ENCODE measurements around the gene DNAH14. TPM values are rescaled to one million over a fixed set of nuclear protein-coding genes. Genes with fewer than 3 reads are reported as not detected.
"Not testable (repeated sequence)": the region's sequence is repeated elsewhere in the genome, so short reads cannot be mapped to it uniquely, and the experiment has no call there.

Gene DNAH14
- polyA plus RNA-seq, 10 donors, result 4.1 to 8.8 (median 5.6) TPM

DNA sequence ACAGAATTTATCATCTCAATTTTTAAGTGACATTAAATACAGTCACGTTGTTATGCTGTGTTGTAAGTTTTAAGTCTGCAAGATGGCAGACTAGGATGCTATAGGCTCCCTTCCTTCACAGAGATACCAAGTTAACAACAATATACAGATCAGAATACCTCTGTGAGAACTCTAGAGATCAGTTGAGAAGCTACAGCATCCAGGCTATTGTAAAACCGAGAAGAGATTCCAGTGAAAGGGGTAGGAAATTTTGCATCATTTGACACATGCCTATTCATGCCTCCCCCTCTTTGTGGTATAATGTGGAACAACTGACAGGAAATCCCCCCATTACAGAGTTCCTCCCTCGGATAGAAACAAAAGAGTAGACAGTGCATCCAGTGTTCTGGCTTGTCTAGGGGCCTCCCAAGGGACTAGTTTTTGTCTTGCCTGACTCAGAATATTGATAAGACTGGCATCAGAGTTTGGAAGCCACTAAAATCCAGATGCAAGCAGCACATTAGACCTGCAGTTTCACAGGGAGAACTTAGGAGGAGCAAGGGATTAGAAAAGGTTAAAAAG, 417.7 kb downstream of the DNAH14 start:
- no peak for DNase-seq

DNA sequence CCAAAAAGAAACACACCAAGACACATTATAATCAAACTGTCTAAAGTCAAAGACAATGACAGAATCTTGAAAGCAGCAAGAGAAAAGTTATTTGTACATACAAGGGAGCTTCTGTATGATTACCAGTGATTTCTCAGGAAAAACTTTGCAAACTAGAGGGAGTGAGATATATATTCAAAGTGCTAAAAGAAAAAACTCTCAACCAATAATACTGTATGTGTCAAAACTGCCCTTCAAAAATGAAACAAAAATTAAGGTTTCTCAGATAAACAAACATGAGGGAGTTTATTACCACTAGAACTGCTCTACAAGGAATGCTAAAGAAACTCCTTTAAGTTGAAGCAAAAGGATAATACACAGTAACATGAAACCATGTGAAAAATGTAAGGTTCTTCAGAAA, 418.9 kb downstream of the DNAH14 start:
- no peak for DNase-seq

DNA sequence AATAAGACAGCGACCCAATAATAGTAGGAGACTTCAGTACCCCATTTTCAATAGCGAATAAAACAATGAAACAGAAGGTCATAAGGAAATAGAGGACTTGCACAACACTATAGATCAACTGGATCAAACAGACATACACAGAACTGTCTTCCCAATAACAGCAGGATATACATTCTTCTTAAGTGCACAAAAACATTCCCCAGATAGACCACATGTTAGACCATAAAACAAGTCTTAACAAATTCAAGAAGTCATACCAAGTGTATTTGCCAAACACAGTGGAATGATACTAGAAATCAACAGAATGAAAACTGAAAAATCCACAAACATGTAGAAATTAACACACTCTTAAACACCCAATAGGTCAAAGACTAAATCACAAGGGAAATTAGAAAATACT, 420.4 kb downstream of the DNAH14 start:
- DNase-seq, result no peak

DNA sequence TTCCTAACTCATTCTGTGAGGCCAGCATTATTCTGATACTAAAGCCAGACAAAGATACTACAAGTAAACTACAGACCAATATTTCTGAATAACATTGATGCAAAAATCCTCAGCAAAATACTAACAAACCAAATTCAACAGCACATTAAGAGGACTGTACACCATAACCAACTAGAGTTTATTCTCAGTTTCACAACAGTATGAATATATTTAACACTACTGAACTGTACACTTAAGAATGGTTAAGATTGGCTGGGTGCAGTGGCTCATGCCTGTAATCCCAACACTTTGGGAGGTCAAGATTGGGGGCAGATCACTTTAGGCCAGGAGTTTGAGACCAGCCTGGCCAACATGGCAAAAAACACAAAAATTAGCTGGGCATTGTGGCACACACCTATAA, 421.4 kb downstream of the DNAH14 start:
- DNase-seq, result no peak

DNA sequence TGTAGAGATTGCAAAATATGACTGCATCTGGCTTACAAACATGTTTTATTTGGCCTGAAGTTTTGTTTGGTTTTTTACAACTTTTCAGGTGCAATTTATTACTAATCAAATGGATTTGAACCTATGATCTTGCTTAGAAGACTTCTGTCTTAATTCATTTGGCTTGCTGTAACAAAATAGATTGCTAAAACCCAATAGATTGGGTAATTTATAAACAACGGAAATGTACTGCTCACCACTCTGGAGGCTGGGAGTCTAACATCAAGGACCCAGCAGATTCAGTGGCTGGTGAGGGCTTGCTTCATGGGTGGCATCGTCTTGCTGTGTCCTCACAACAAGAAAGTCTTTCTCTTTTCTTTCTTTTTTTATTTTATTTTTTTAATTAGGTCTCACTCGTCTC, 425.4 kb downstream of the DNAH14 start:
- DNase-seq, result no peak

DNA sequence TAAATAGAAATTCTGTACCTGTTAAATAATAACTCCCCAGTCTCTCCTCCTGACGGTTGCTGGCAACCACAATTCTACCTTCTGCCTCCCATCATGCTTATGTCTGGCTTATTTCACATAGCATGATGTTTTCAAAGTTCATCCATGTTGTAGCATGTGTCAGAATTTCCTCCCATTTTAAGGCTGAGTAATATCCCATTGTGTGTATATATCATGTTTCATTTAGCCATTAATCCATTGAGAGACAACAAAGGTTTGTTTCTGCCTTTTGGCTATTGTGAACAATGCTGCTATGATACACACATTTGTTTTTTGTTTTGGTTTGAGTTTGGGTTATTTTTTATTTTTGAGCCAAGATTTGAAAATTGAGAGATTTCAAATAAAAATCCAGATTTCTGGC, 426.4 kb downstream of the DNAH14 start:
- no peak for DNase-seq

DNA sequence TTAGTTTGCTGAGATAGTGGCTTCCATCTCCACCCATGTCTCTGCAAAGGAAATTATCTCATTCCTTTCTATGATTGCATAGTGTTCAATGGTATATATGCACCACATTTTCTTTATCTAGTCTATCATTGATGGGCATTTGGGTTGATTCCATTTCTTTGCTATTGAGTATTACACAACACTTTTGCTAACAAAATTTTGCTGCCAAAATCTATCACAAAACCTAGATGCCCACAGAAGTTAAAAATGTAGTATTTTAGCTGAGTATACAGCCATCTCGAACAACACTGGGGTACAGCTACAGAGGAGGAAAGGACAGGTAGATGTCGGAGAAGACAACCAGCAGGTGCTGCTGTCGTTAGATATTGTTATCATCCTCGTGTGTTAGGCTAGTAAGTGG, 430.6 kb downstream of the DNAH14 start:
- DNase-seq, result no peak

DNA sequence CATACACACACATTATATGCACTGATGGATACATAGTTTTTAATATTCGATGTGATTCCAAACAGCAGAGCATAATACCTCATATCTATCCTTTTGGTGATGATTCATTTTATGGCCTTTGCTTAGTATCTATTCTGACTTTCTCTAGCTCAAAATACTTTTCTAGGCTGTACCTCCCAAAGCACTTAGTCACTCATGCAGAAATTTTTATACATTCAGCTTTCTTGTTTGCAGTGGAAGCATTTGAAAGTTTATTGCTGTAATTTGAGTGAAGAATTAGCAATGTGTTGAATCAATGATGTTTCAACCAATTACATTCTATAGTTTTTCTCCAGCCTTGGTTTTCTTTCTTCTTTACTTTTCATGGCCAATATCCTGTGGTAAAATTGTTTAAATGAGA, 431.7 kb downstream of the DNAH14 start:
- no peak for DNase-seq

DNA sequence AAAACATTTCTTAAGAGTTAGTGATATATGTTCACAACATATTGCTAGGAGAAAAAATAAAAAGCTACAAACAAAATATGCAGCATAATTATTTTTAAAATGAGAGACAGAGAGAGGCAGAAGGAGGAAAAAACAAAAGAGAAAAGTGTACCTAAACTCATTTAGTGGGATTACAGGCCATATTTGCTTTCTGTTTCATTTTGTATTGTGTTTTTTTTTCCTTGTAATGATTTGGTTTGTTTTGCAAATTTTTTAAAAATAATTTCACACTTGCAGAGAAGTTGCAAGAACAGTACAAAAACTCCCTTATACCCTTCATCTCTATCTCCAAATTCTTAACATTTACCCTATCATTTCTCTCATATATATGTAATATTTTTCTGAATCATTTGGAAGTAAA, 433.3 kb downstream of the DNAH14 start:
- no peak for DNase-seq

DNA sequence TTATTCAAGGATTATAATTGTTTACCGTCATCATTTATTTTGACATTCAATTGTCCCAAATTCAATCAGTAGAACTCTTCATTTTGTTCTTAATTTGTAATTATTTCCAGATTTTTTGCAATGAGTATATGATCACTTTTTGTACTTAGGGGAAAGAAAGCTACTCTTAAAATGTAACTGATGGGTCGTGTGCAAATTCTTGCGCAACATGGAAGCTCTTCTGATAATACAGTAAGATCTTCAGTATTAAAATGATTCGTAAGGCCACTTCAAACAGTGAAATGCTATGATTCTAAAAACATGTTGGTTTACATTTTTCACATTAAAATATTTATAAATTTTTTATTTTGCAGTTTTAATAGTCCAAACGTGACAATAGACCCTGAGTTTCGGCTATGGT, 435.0 kb downstream of the DNAH14 start:
- DNase-seq, result no peak

DNA sequence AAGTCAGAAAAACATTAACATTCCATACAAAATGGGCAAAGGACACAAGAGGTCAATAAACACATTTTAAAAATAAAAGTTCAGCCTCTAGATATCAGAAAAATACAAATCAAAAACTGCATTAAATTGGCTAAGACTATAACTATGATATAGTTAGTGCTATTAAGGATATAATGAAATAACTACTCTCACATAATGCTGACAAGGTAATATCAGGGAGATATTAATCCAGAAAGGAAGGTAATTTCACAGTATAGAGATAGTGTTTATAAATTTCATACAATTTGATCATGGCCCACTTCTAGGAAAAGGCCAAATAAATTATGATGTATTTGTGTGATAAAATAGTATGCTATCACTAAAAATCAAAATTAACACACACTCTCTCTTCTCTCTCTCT, 436.5 kb downstream of the DNAH14 start:
- no peak for DNase-seq

DNA sequence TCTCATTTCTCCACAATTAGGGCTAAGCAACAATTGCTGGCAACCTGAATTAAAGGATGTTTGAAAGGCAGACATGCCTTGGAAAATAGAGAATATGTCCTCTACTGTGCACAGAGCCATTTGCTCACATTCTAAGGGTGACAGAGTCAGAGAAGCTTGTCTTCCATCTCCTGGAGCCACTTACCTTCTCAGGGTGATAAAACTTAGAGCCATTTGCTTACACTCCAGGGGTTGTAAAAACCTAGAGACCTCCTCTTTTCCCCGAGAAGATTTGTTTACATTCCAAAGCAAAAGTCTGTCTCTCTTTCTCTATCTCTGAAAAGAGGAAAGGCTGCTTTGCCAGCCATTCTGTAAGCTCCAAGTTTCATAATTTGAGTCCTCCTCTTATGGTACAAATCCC, 437.1 kb downstream of the DNAH14 start:
- no peak for DNase-seq

DNA sequence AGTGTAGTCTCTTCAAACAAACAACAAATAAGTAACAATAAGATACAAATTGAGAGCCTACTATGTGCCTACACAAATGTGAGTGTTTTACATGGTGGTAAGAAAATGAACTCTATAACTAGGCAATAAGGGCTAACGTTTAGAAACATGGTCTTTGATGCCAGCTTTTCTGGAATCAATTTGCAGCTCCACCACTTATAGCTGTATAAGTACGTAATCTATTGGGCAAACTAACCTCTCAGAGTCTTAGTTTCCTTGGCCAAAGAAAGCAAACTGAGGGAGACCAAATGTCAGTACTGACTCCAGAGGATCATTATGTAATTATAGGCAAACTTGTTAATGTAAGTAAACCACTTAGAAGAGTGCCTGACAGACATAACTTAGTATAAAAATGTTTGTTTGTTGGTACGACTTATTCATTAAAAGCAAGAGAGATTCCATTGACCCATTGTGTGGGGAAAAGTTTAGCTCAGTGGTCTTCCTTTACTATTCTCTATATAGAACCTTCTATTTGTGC, 438.6 kb downstream of the DNAH14 start:
- DNase-seq, result no peak

DNA sequence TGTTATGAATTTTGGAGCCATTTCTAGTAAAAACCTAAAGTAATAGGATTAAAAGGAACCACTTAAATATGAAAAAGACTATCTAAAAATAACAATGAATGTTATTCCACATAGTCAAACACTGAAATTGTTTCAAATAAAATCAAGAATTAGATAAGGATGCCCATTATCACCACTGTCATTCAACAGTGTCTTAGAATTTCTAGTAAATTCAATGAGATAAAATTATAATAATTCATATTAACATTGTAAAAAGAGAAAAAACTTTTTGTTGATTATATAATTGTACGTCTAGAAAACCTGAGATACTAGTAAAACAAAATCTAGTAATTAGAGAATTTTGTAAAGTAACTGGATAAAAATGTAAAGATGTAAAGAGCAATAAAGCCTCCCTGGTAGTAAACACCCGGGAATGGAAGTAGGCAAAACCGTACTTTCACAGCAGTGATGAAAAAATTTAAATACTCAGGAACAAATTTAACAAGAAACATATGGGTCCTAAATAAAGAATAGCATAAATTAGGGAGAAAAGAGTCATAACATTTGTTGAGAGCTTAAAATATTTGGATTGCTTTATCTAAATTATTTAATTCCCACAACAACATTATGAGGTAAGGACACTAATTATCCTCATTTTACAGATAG, 442.0 kb downstream of the DNAH14 start:
- no peak for DNase-seq

DNA sequence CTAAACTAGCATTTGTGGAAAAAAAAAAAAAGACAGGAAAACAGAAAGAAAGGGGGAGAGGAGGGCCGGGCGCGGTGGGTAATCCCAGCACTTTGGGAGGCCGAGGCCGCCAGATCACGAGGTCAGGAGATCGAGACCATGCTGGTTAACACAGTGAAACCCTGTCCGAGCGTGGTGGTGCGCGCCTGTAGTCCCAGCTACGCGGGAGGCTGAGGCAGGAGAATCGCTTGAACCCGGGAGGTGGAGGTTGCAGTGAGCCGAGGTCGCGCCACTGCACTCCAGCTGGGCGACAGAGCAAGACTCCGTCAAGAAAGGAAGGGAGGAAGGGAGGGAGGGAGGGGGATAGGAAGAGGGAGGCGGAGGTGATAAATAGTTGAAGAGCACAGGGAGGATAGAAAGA, 443.7 kb downstream of the DNAH14 start:
- DNase-seq, result no peak

DNA sequence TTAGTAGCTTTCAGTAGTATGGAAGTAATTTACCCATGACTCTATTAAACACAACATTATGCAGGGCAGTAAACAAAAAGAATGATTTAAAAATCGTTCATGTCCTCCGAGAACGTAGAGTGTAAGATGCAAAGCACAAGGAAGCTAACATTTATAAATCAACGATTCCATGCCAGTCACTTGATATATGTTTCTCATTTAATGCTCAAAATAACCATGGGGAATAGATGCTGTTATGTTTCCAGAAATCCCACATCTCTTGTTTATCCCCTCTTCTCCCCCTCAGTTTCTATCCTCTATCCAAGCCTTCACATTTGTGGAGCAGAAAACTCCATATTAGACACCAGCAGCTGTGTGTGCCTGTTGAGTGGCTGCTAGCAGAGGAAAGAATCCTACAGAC, 445.5 kb downstream of the DNAH14 start:
- DNase-seq, result no peak

DNA sequence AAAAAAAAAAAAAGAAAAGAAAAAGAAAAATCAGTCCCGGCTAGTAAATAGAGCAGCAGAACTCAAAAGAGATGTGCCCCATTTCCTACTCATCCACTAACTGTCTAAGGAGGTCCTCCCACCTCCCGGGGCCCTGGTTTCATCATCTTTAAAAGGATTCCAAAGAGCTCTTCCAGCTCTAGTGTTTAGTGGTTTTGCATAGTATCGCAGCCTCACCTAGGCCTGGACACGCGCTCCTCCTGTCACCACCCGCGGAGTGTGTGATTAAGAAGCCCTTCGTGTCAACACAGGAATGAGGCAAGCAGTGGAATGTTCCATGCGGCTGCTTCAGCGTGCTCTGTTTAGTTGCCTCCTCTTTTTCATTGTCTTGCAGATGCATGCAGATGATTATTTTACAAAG, 449.4 kb downstream of the DNAH14 start:
- DNase-seq, result peak in 2 of 3 donors; percentile 4 to 77

DNA sequence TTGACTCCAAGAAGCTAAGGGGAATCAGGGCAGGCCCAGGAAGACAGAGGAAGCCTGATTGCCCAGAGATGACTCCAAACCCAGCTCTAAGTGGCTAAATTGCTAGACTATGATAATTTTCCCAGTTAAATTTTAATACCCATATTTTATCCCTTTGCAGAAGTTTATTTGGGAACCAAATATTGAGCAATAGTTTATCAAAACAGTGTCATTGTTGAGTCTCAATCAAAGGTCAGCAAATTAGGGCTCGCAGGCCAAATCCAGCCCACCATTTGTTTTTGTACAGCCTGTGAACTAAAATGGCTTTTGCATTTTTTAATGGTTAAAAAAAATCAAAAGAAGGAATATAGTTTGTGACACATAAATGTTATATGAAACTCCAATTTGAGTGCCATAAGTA, 451.2 kb downstream of the DNAH14 start:
- DNase-seq, result no peak

DNA sequence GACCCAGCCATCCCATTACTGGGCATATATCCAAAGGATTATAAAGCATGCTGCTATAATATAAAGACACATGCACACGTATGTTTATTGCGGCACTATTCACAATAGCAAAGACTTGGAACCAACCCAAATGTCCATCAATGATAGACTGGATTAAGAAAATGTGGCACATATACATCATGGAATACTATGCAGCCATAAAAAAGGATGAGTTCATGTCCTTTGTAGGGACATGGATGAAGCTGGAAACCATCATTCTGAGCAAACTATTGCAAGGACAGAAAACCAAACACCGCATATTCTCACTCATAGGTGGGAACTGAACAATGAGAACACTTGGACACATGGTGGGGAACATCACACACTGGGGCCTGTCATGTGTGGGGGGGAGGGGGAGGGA, 457.4 kb downstream of the DNAH14 start:
- DNase-seq, result not testable (repeated sequence)

DNA sequence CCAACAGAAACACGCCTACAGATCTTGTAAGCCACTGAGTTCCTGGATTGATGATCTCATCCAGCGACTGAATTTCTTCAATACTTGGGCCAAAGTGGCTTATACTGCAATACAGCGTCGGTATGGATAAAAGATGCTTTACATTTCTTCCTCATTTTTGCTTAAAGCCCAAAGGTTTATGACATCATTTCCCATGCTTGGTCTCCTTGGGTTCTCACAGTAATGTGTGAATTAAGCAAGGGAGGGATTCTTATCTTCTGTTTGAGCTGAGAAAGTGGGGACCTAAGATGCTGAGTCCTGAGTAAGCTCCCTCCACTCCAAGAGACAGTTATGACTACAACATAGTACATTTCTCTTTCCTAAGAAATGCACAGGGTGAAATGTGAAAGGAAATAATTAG, 458.9 kb downstream of the DNAH14 start:
- peak; percentile 10 to 30 (median 18) for DNase-seq

DNA sequence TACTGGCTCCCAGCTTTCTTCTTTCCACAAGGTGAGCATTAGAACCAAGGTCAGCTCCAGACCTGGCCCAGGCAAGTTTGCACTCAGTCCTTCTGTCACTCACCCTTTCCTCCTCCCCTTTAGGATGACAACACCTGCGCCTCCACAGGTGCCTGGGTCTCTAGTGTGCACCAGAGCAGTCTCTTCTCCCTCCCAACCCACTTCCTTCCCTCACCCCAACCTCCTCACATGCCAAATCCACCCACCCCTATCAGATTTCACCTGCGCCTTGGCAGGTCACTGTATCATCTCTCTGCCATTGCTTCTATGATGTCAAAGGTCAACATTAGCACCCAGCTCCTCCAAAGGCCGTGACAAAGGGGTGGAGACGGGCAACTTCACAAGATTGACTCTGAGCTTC, 460.4 kb downstream of the DNAH14 start:
- no peak for DNase-seq

DNA sequence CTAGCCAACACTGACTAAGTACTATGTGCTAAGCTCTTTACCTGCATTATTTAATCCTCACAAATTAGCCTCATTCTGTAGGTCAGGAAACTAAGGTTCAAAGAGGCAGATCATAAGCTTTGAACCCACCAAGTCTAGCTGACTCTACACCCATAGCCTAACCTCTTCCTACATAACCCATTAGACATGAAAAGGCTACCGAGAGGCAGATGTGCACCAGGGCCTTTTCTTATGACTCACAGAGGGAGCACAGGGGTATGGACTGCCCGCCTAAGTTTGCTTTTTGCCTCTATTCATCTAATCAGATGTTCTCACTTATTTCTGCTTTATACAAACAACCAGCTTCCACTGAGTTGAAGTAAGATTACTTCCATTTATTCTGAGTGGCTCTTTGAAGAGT, 466.9 kb downstream of the DNAH14 start:
- DNase-seq, result no peak

DNA sequence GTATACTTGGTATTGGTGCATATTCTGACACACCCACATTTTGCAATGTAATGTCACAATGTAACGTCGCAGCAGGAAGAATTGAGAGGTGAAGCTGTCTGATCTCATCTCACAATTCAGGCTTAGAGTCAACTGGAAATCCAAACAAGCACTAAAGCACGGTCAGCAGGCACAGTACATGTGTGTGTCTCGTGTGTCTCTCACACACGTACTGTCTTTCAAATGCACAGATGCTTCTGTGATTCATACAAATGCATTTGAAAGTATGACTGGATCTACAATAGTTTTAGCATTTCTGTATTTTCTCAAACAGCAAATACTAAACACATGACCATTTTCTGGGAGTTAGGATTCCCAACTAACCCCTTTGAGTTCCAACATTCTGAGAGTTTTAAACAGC, 471.5 kb downstream of the DNAH14 start:
- DNase-seq, result no peak

Measured in muscle of back (tissue), 11 donors.